ENCODE data around the gene FA2H. TPM values are rescaled to one million over a fixed set of nuclear protein-coding genes. Genes with fewer than 3 reads are reported as not detected.

The FA2H gene
- total and polyA plus RNA-seq, 2 of the 13 experiments (the other 11 are each of a cell fraction or from before 2014, with no cell fraction given): 0.20 TPM; not detected in 1

- TF ChIP-seq, protein P1, sequence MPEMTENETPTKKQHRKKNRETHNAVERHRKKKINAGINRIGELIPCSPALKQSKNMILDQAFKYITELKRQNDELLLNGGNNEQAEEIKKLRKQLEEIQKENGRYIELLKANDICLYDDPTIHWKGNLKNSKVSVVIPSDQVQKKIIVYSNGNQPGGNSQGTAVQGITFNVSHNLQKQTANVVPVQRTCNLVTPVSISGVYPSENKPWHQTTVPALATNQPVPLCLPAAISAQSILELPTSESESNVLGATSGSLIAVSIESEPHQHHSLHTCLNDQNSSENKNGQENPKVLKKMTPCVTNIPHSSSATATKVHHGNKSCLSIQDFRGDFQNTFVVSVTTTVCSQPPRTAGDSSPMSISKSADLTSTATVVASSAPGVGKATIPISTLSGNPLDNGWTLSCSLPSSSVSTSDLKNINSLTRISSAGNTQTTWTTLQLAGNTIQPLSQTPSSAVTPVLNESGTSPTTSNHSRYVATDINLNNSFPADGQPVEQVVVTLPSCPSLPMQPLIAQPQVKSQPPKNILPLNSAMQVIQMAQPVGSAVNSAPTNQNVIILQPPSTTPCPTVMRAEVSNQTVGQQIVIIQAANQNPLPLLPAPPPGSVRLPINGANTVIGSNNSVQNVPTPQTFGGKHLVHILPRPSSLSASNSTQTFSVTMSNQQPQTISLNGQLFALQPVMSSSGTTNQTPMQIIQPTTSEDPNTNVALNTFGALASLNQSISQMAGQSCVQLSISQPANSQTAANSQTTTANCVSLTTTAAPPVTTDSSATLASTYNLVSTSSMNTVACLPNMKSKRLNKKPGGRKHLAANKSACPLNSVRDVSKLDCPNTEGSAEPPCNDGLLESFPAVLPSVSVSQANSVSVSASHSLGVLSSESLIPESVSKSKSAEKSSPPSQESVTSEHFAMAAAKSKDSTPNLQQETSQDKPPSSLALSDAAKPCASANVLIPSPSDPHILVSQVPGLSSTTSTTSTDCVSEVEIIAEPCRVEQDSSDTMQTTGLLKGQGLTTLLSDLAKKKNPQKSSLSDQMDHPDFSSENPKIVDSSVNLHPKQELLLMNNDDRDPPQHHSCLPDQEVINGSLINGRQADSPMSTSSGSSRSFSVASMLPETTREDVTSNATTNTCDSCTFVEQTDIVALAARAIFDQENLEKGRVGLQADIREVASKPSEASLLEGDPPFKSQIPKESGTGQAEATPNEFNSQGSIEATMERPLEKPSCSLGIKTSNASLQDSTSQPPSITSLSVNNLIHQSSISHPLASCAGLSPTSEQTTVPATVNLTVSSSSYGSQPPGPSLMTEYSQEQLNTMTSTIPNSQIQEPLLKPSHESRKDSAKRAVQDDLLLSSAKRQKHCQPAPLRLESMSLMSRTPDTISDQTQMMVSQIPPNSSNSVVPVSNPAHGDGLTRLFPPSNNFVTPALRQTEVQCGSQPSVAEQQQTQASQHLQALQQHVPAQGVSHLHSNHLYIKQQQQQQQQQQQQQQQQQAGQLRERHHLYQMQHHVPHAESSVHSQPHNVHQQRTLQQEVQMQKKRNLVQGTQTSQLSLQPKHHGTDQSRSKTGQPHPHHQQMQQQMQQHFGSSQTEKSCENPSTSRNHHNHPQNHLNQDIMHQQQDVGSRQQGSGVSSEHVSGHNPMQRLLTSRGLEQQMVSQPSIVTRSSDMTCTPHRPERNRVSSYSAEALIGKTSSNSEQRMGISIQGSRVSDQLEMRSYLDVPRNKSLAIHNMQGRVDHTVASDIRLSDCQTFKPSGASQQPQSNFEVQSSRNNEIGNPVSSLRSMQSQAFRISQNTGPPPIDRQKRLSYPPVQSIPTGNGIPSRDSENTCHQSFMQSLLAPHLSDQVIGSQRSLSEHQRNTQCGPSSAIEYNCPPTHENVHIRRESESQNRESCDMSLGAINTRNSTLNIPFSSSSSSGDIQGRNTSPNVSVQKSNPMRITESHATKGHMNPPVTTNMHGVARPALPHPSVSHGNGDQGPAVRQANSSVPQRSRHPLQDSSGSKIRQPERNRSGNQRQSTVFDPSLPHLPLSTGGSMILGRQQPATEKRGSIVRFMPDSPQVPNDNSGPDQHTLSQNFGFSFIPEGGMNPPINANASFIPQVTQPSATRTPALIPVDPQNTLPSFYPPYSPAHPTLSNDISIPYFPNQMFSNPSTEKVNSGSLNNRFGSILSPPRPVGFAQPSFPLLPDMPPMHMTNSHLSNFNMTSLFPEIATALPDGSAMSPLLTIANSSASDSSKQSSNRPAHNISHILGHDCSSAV (CRISPR knock-in tag; IDR thresholded peaks at IDR 0.05; ENCODE audit: borderline replicate concordance): no peak
- TF ChIP-seq SETDB1 (CRISPR knock-in tag; IDR thresholded peaks at IDR 0.05; ENCODE audit: borderline replicate concordance): no peak
- TF ChIP-seq, protein P2, sequence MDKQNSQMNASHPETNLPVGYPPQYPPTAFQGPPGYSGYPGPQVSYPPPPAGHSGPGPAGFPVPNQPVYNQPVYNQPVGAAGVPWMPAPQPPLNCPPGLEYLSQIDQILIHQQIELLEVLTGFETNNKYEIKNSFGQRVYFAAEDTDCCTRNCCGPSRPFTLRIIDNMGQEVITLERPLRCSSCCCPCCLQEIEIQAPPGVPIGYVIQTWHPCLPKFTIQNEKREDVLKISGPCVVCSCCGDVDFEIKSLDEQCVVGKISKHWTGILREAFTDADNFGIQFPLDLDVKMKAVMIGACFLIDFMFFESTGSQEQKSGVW (CRISPR knock-in tag; IDR thresholded peaks at IDR 0.05; ENCODE audit: borderline replicate concordance): no peak
- peak; percentile 68 for TF ChIP-seq ZFX (CRISPR knock-in tag; IDR thresholded peaks at IDR 0.05; ENCODE audit: low read depth)
- peak; percentile 40; the same call in 1 of the 2 replicates for TF ChIP-seq PCBP1 (IDR thresholded peaks at IDR 0.05; ENCODE audit: borderline replicate concordance, low read depth, low read length)
- TF ChIP-seq GABPB1 (CRISPR knock-in tag; IDR thresholded peaks at IDR 0.05): peak; percentile 60; the same call in 1 of the 2 replicates
- TF ChIP-seq ZNF687 (CRISPR knock-in tag; IDR thresholded peaks at IDR 0.05): peak; percentile 85
- TF ChIP-seq, protein P3, sequence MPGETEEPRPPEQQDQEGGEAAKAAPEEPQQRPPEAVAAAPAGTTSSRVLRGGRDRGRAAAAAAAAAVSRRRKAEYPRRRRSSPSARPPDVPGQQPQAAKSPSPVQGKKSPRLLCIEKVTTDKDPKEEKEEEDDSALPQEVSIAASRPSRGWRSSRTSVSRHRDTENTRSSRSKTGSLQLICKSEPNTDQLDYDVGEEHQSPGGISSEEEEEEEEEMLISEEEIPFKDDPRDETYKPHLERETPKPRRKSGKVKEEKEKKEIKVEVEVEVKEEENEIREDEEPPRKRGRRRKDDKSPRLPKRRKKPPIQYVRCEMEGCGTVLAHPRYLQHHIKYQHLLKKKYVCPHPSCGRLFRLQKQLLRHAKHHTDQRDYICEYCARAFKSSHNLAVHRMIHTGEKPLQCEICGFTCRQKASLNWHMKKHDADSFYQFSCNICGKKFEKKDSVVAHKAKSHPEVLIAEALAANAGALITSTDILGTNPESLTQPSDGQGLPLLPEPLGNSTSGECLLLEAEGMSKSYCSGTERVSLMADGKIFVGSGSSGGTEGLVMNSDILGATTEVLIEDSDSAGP (CRISPR knock-in tag; IDR thresholded peaks at IDR 0.05; ENCODE audit: borderline replicate concordance): no peak; the same call in 1 of the 2 replicates
- TF ChIP-seq WIZ (CRISPR knock-in tag; IDR thresholded peaks at IDR 0.05): no peak
- peak; percentile 44; the same call in 1 of the 3 replicates for TF ChIP-seq MXI1 (IDR thresholded peaks at IDR 0.05; ENCODE audit: borderline replicate concordance, low read depth, low read length)
- no peak for TF ChIP-seq ATAD3A (CRISPR knock-in tag; IDR thresholded peaks at IDR 0.05)
- TF ChIP-seq SP5 (CRISPR knock-in tag; IDR thresholded peaks at IDR 0.05; ENCODE audit: borderline replicate concordance, low read depth): peak; percentile 81
These were observed at the start of gene FA2H (continued) for GRCh38 chr16:74774223-74775139.
